Endothelial cell (in vitro differentiated cells): ENCODE measurements around the gene OXCT1. TPM values are rescaled to one million over a fixed set of nuclear protein-coding genes. Genes with fewer than 3 reads are reported as not detected.

ENCODE experiments used
- DNase-seq: peaks from one replicate; pipeline ENCODE4 v3.0.0; 2021; ENCODE audit warnings: low spot score
- H3K27ac Mint-ChIP-seq: one replicate; pipeline ENCODE4 v1.8.0; 2021; ENCODE audit warnings: mixed read lengths, inconsistent platforms; ENCODE audit not compliant: unreplicated experiment
- H3K27me3 Mint-ChIP-seq: one replicate; pipeline ENCODE4 v1.8.0; 2021; ENCODE audit warnings: mild to moderate bottlenecking, moderate library complexity, mixed read lengths, inconsistent platforms; ENCODE audit not compliant: unreplicated experiment
- H3K36me3 Mint-ChIP-seq: one replicate; pipeline ENCODE4 v1.8.0; 2021; ENCODE audit warnings: mild to moderate bottlenecking, low read depth, mixed read lengths, inconsistent platforms; ENCODE audit not compliant: unreplicated experiment
- H3K4me1 Mint-ChIP-seq: one replicate; pipeline ENCODE4 v1.8.0; 2021; ENCODE audit warnings: mild to moderate bottlenecking, mixed read lengths, inconsistent platforms; ENCODE audit not compliant: unreplicated experiment
- H3K4me3 Mint-ChIP-seq: one replicate; pipeline ENCODE4 v1.8.0; 2021; ENCODE audit warnings: mild to moderate bottlenecking, mixed read lengths, inconsistent platforms; ENCODE audit not compliant: unreplicated experiment
- H3K9me3 Mint-ChIP-seq: one replicate; pipeline ENCODE4 v1.8.0; 2021; ENCODE audit warnings: mixed read lengths, inconsistent platforms; ENCODE audit not compliant: unreplicated experiment
- CTCF ChIP-seq: fragments of 200-600 bp; sonication (generic); IDR thresholded peaks from one replicate; pipeline ENCODE4 v1.5.0; 2021; ENCODE audit warnings: antibody characterized with exemption; ENCODE audit not compliant: unreplicated experiment
- total RNA-seq: library from RNA; stranded (reverse); fragmentation: NEBNext Ultra II Directional; extraction: Animal tissue kit (Norgen Biotek cat#: 25700); gene quantifications from one replicate; pipeline ENCODE4 v1.2.1, GENCODE V29; 2021; ENCODE audit not compliant: unreplicated experiment

OXCT1 gene
- total RNA-seq, 1 donor from 2014 or later: 6.5 TPM

GRCh38 chr5:41683181-41683580, 187.0 kb downstream of the OXCT1 start:
- no peaks in the 10 kb centered on the region for H3K9me3 Mint-ChIP-seq
- no peak overlapping the region for H3K4me3 Mint-ChIP-seq
- no peak for TF ChIP-seq CTCF
- H3K27ac Mint-ChIP-seq: no peak overlapping the region
- H3K4me1 Mint-ChIP-seq: no peaks in the 10 kb centered on the region
- no peaks in the 10 kb centered on the region for H3K36me3 Mint-ChIP-seq
- DNase-seq: no peak
- no peaks in the 10 kb centered on the region for H3K27me3 Mint-ChIP-seq

- DNase-seq: no peak
- no peak for TF ChIP-seq CTCF
- Mint-ChIP-seq H3K4me3 (no peak overlapping the region), H3K36me3 (no peaks in the 10 kb centered on the region), H3K27ac (no peak overlapping the region), H3K9me3 (no peaks in the 10 kb centered on the region), H3K4me1 (no peaks in the 10 kb centered on the region), H3K27me3 (no peaks in the 10 kb centered on the region)
Measured at GRCh38 chr5:41682641-41683040, 187.6 kb downstream of the OXCT1 start.

- Mint-ChIP-seq H3K9me3 (no peaks in the 10 kb centered on the region), H3K36me3 (no peaks in the 10 kb centered on the region), H3K27ac (no peak overlapping the region), H3K4me1 (no peaks in the 10 kb centered on the region), H3K27me3 (no peaks in the 10 kb centered on the region), H3K4me3 (no peak overlapping the region)
- TF ChIP-seq CTCF: no peak
- no peak for DNase-seq
Measured at GRCh38 chr5:41681840-41682239, 188.4 kb downstream of the OXCT1 start.

Other genes starting within 250 kb of the OXCT1 start
- 31.5 TPM for gene RIMOC1, start 33.9 kb upstream of the OXCT1 start, total RNA-seq
- 4.4 TPM for gene FBXO4, start 54.9 kb upstream of the OXCT1 start, total RNA-seq